ENCODE results near the gene ZNF280D. TPM values are rescaled to one million over a fixed set of nuclear protein-coding genes. Genes with fewer than 3 reads are reported as not detected.

Gene ZNF280D
- polyA plus RNA-seq, 1 donor from 2014 or later: 35.4 TPM

GRCh38 chr15:56616551-56616950, 116.8 kb downstream of the ZNF280D start:
- TF ChIP-seq EZH2 (IDR thresholded peaks at IDR 0.05; ENCODE audit: borderline replicate concordance, insufficient read depth, low read length, poor library complexity, severe bottlenecking) (no peak), SMC3 (conservative IDR thresholded peaks at IDR 0.05; ENCODE audit: poor library complexity) (no peak), MXI1 (conservative IDR thresholded peaks at IDR 0.05; ENCODE audit: poor library complexity, severe bottlenecking) (no peak), CTCF (IDR thresholded peaks at IDR 0.05; ENCODE audit: poor library complexity, severe bottlenecking) (no peak), EP300 (conservative IDR thresholded peaks at IDR 0.05; ENCODE audit: poor library complexity, severe bottlenecking) (no peak), POLR2AphosphoS5 (IDR thresholded peaks at IDR 0.05) (no peak), RAD21 (conservative IDR thresholded peaks at IDR 0.05) (no peak), TAF1 (IDR thresholded peaks at IDR 0.05; ENCODE audit: low read depth) (no peak), REST (IDR thresholded peaks at IDR 0.05; ENCODE audit: borderline replicate concordance) (no peak)

GRCh38 chr15:56613811-56614210, 119.5 kb downstream of the ZNF280D start:
- H3K79me2 ChIP-seq (replicated peaks; ENCODE audit: insufficient read depth, low read length): no peaks in the 10 kb centered on the region
- TF ChIP-seq SMC3 (conservative IDR thresholded peaks at IDR 0.05; ENCODE audit: poor library complexity) (no peak), MXI1 (conservative IDR thresholded peaks at IDR 0.05; ENCODE audit: poor library complexity, severe bottlenecking) (no peak), EP300 (conservative IDR thresholded peaks at IDR 0.05; ENCODE audit: poor library complexity, severe bottlenecking) (no peak), POLR2AphosphoS5 (IDR thresholded peaks at IDR 0.05) (no peak), EZH2 (IDR thresholded peaks at IDR 0.05; ENCODE audit: borderline replicate concordance, insufficient read depth, low read length, poor library complexity, severe bottlenecking) (no peak), REST (IDR thresholded peaks at IDR 0.05; ENCODE audit: borderline replicate concordance) (no peak), CTCF (IDR thresholded peaks at IDR 0.05; ENCODE audit: poor library complexity, severe bottlenecking) (no peak), TAF1 (IDR thresholded peaks at IDR 0.05; ENCODE audit: low read depth) (no peak), RAD21 (conservative IDR thresholded peaks at IDR 0.05) (no peak)
- H3K36me3 ChIP-seq (ENCODE audit: insufficient read depth, low read length): no peaks in the 10 kb centered on the region
- H2AFZ ChIP-seq (ENCODE audit: low read depth, low read length): no peak overlapping the region
- no peaks in the 10 kb centered on the region for H3K9me3 ChIP-seq (ENCODE audit: low read length)
- no peak overlapping the region for H3K27ac ChIP-seq (ENCODE audit: low read length)
- no peaks in the 10 kb centered on the region for H3K9me2 ChIP-seq (ENCODE audit: insufficient read depth, low read length)
- no peak overlapping the region for H3K9ac ChIP-seq (ENCODE audit: low read length)
- H3K4me3 ChIP-seq (ENCODE audit: low read length): no peak overlapping the region
- H3K27me3 ChIP-seq (ENCODE audit: insufficient read depth, low read depth, low read length): no peaks in the 10 kb centered on the region
- no peaks in the 10 kb centered on the region for H3F3A ChIP-seq (ENCODE audit: insufficient read depth, low read length, poor library complexity, severe bottlenecking)
- H4K20me1 ChIP-seq (ENCODE audit: insufficient read depth): no peaks in the 10 kb centered on the region
- H3K4me2 ChIP-seq (ENCODE audit: low read length): no peak overlapping the region

More at GRCh38 chr15:56616551-56616950, 116.8 kb downstream of the ZNF280D start:
- Histone ChIP-seq H3K27me3 (ENCODE audit: insufficient read depth, low read depth, low read length) (no peaks in the 10 kb centered on the region), H3K4me2 (ENCODE audit: low read length) (no peak overlapping the region), H3K4me3 (ENCODE audit: low read length) (no peak overlapping the region), H3K27ac (ENCODE audit: low read length) (no peak overlapping the region), H3K36me3 (ENCODE audit: insufficient read depth, low read length) (no peaks in the 10 kb centered on the region), H3K9ac (ENCODE audit: low read length) (no peak overlapping the region), H4K20me1 (ENCODE audit: insufficient read depth) (no peaks in the 10 kb centered on the region), H3K9me3 (ENCODE audit: low read length) (no peaks in the 10 kb centered on the region), H3K79me2 (replicated peaks; ENCODE audit: insufficient read depth, low read length) (no peaks in the 10 kb centered on the region), H3K9me2 (ENCODE audit: insufficient read depth, low read length) (no peaks in the 10 kb centered on the region), H2AFZ (ENCODE audit: low read depth, low read length) (no peak overlapping the region), H3F3A (ENCODE audit: insufficient read depth, low read length, poor library complexity, severe bottlenecking) (no peaks in the 10 kb centered on the region)
